ENCODE results near the gene WDR37. TPM values are rescaled to one million over a fixed set of nuclear protein-coding genes. Genes with fewer than 3 reads are reported as not detected.
"Not testable (repeated sequence)": the region's sequence is repeated elsewhere in the genome, so short reads cannot be mapped to it uniquely, and the experiment has no call there.

Gene WDR37
- total and polyA plus RNA-seq, 4 donors, result 6.6 to 23.5 (median 13.6) TPM

GRCh38 chr10:1009071-1009494 lies 47.1 kb upstream of the WDR37 start:
- H3K36me3 ChIP-seq (ENCODE audit: control insufficient read depth in 4 of 4, insufficient read depth in 4 of 4, low read length in 4 of 4), result peaks cover 53 to 69% (median 63%) of the 10 kb centered on the region in 4 donors
- TF ChIP-seq CTCF (IDR thresholded peaks at IDR 0.05; ENCODE audit: control extremely low read depth, extremely low read depth), result no peak
- no peaks in the 10 kb centered on the region for H3K4me1 ChIP-seq (ENCODE audit: control insufficient read depth in 5 of 5, insufficient read depth in 5 of 5, low read length in 5 of 5)
- no peaks in the 10 kb centered on the region for H3K27me3 ChIP-seq (ENCODE audit: control insufficient read depth in 3 of 3, insufficient read depth in 3 of 3, low read length in 2 of 3)
- peak in 1 of 3 donors; percentile 8 for DNase-seq
- no peak overlapping the region for H3K27ac ChIP-seq (ENCODE audit: low read depth in 1 of 2, low read length in 1 of 2)
- ATAC-seq (ENCODE audit: insufficient read depth, low FRiP score), result no peak
- H3K9me3 ChIP-seq (ENCODE audit: control insufficient read depth in 4 of 4, insufficient read depth in 3 of 4, low read length in 3 of 4), result no peaks in the 10 kb centered on the region
- WGBS, 2 donors, result 92 to 93% methylated on average over 9 of the region's 9 CpGs
- no peak overlapping the region for H3K9ac ChIP-seq (ENCODE audit: insufficient read depth in 1 of 2, low read length in 2 of 2)
- H3K4me3 ChIP-seq, result no peak overlapping the region

GRCh38 chr10:1009947-1010346 lies 46.2 kb upstream of the WDR37 start:
- H3K4me3 ChIP-seq; H3K9ac ChIP-seq (ENCODE audit: insufficient read depth in 1 of 2, low read length in 2 of 2); H3K4me1 ChIP-seq (ENCODE audit: control insufficient read depth in 5 of 5, insufficient read depth in 5 of 5, low read length in 5 of 5); H3K9me3 ChIP-seq (ENCODE audit: control insufficient read depth in 4 of 4, insufficient read depth in 3 of 4, low read length in 3 of 4); H3K27ac ChIP-seq (ENCODE audit: low read depth in 1 of 2, low read length in 1 of 2); H3K27me3 ChIP-seq (ENCODE audit: control insufficient read depth in 3 of 3, insufficient read depth in 3 of 3, low read length in 2 of 3); ATAC-seq (ENCODE audit: insufficient read depth, low FRiP score); DNase-seq: not testable (repeated sequence)
- 74 to 81% methylated on average over 7 of the region's 8 CpGs for WGBS, 2 donors
- H3K36me3 ChIP-seq (ENCODE audit: control insufficient read depth in 4 of 4, insufficient read depth in 4 of 4, low read length in 4 of 4), result peaks cover 45 to 68% (median 57%) of the 10 kb centered on the region in 4 donors

GRCh38 chr10:1010703-1011102 lies 45.5 kb upstream of the WDR37 start:
- Histone ChIP-seq H3K9ac (ENCODE audit: insufficient read depth in 1 of 2, low read length in 2 of 2) (no peak overlapping the region), H3K4me1 (ENCODE audit: control insufficient read depth in 5 of 5, insufficient read depth in 5 of 5, low read length in 5 of 5) (no peaks in the 10 kb centered on the region), H3K27ac (ENCODE audit: low read depth in 1 of 2, low read length in 1 of 2) (no peak overlapping the region), H3K27me3 (ENCODE audit: control insufficient read depth in 3 of 3, insufficient read depth in 3 of 3, low read length in 2 of 3) (no peaks in the 10 kb centered on the region), H3K36me3 (ENCODE audit: control insufficient read depth in 4 of 4, insufficient read depth in 4 of 4, low read length in 4 of 4) (peaks cover 41 to 64% (median 59%) of the 10 kb centered on the region in 4 donors), H3K9me3 (ENCODE audit: control insufficient read depth in 4 of 4, insufficient read depth in 3 of 4, low read length in 3 of 4) (no peaks in the 10 kb centered on the region), H3K4me3 (no peak overlapping the region)
- no peak for TF ChIP-seq CTCF (IDR thresholded peaks at IDR 0.05; ENCODE audit: control extremely low read depth, extremely low read depth)
- 94 to 97% methylated on average over 7 of the region's 7 CpGs for WGBS, 2 donors
- no peak for DNase-seq
- no peak for ATAC-seq (ENCODE audit: insufficient read depth, low FRiP score)

DNA sequence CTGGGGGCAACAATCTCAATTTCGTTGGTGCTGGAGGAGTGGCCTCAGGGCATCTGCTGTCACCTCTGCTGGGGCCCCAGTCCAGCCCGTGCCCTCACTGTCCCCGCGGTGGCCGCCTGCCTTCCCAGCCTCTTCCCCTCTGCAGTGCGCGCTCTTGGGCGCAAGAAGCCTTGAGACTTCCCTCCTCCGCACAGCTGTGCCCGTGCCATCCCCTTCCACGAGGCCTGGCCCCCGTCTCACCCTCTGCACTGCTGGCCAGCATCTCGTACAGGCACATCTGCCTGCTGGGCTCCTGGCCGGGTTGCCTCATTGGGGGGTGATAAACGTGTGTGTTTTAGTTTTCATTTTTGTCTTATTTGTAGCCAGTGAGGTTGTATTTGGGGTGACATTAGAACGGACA lies 44.5 kb upstream of the WDR37 start:
- Histone ChIP-seq H3K9me3 (ENCODE audit: control insufficient read depth in 4 of 4, insufficient read depth in 3 of 4, low read length in 3 of 4) (no peaks in the 10 kb centered on the region), H3K4me3 (no peak overlapping the region), H3K36me3 (ENCODE audit: control insufficient read depth in 4 of 4, insufficient read depth in 4 of 4, low read length in 4 of 4) (peaks cover 40 to 64% (median 58%) of the 10 kb centered on the region in 4 donors), H3K4me1 (ENCODE audit: control insufficient read depth in 5 of 5, insufficient read depth in 5 of 5, low read length in 5 of 5) (no peaks in the 10 kb centered on the region), H3K9ac (ENCODE audit: insufficient read depth in 1 of 2, low read length in 2 of 2) (no peak overlapping the region), H3K27me3 (ENCODE audit: control insufficient read depth in 3 of 3, insufficient read depth in 3 of 3, low read length in 2 of 3) (no peaks in the 10 kb centered on the region), H3K27ac (ENCODE audit: low read depth in 1 of 2, low read length in 1 of 2) (no peak overlapping the region)
- DNase-seq (no peak), ATAC-seq (ENCODE audit: insufficient read depth, low FRiP score) (no peak)
- 94 to 97% methylated on average over 16 of the region's 16 CpGs for WGBS, 2 donors
- no peak for TF ChIP-seq CTCF (IDR thresholded peaks at IDR 0.05; ENCODE audit: control extremely low read depth, extremely low read depth)

Measured in lung (tissue), 12 donors.